ENCODE results near the gene AFDN. TPM values are rescaled to one million over a fixed set of nuclear protein-coding genes. Genes with fewer than 3 reads are reported as not detected.

Gene AFDN
- total RNA-seq, 1 experiment from 2014 or later = 182 TPM

DNA sequence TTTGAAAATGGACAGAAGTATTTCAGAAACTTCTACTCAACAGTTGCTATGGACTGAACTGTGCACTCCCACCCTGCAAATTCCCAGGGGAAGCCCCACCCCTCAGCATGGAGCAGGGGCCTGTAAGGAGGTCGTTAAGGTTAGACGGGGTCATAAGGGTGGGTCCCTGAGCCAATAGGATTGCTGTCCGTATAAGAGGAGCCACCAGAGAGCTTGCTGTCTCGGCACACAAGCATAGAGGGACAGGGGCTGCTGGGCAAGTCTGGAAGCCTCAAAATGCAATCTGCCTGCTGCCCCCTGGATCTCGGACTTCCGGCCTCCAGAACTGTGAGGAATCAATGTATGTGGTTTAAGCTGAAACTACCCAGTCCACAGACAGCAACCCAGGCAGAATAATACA lies 37.4 kb upstream of the AFDN start:
- H3K27ac Mint-ChIP-seq = no peak overlapping the region
- H3K27me3 Mint-ChIP-seq (ENCODE audit: low read depth) = no peaks in the 10 kb centered on the region
- ATAC-seq = peak; percentile 73
- no peak overlapping the region for H3K4me3 Mint-ChIP-seq
- ChIA-PET CTCF (no interaction called here), POLR2A (no interaction called here)
- no peak for DNase-seq (ENCODE audit: low spot score)
- TF ChIP-seq, protein P1, sequence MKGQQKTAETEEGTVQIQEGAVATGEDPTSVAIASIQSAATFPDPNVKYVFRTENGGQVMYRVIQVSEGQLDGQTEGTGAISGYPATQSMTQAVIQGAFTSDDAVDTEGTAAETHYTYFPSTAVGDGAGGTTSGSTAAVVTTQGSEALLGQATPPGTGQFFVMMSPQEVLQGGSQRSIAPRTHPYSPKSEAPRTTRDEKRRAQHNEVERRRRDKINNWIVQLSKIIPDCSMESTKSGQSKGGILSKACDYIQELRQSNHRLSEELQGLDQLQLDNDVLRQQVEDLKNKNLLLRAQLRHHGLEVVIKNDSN (CRISPR knock-in tag; IDR thresholded peaks at IDR 0.05) = no peak
- TF ChIP-seq FOXK1 (CRISPR knock-in tag; IDR thresholded peaks at IDR 0.05) (no peak), CREB1 (CRISPR knock-in tag; IDR thresholded peaks at IDR 0.05) (no peak), ZNF416 (CRISPR knock-in tag; IDR thresholded peaks at IDR 0.05) (no peak), ZNF219 (CRISPR knock-in tag; IDR thresholded peaks at IDR 0.05; ENCODE audit: borderline replicate concordance) (no peak)
- TF ChIP-seq, protein P2, sequence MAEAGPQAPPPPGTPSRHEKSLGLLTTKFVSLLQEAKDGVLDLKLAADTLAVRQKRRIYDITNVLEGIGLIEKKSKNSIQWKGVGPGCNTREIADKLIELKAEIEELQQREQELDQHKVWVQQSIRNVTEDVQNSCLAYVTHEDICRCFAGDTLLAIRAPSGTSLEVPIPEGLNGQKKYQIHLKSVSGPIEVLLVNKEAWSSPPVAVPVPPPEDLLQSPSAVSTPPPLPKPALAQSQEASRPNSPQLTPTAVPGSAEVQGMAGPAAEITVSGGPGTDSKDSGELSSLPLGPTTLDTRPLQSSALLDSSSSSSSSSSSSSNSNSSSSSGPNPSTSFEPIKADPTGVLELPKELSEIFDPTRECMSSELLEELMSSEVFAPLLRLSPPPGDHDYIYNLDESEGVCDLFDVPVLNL (CRISPR knock-in tag; IDR thresholded peaks at IDR 0.05; ENCODE audit: borderline replicate concordance, low read depth) = no peak
- TF ChIP-seq, protein P3, sequence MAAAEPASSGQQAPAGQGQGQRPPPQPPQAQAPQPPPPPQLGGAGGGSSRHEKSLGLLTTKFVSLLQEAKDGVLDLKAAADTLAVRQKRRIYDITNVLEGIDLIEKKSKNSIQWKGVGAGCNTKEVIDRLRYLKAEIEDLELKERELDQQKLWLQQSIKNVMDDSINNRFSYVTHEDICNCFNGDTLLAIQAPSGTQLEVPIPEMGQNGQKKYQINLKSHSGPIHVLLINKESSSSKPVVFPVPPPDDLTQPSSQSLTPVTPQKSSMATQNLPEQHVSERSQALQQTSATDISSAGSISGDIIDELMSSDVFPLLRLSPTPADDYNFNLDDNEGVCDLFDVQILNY (CRISPR knock-in tag; IDR thresholded peaks at IDR 0.05) = no peak
- TF ChIP-seq, protein P4, sequence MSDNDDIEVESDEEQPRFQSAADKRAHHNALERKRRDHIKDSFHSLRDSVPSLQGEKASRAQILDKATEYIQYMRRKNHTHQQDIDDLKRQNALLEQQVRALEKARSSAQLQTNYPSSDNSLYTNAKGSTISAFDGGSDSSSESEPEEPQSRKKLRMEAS (CRISPR knock-in tag; IDR thresholded peaks at IDR 0.05) = no peak
- H3K4me1 Mint-ChIP-seq = peaks cover 5% of the 10 kb centered on the region; the same call in 1 of the 2 replicates
- H3K36me3 Mint-ChIP-seq = no peaks in the 10 kb centered on the region
- H3K9me3 Mint-ChIP-seq = no peaks in the 10 kb centered on the region

DNA sequence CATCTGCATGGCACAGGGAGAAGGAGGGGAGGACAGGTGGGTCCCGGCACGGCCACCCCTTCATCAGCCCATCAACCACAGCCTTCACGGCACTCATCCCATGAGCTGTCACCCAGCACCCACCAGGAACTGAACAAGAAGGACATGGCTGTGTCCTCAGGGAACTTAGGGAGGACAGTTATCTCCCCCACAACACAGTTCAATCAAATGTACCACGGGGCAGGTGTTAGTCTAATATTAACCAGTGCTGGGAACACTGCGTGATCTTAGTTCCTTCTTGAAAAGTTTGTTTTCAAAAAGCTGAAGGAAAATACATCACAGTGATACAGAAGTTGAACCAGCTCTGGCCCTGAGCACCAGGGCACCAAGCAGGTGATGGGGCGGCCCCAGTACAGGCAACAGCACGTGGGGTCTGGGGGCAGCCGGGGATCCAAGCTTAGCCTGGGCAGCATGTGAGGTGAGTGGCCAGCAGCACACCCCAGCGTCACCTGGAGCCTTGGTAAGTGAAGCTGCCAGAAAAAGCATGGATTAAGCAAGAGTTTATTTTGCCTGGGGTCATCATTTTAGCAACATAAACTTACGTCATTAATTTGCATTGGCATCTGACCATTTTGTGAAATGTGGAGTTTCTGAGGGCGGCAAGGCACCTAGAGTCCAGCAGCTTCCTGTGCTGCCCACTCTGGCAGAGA lies 35.5 kb upstream of the AFDN start:
- no peak for ATAC-seq
- Mint-ChIP-seq H3K4me3 (no peak overlapping the region), H3K9me3 (no peaks in the 10 kb centered on the region), H3K4me1 (peaks cover 14% of the 10 kb centered on the region; the same call in 1 of the 2 replicates), H3K27ac (no peak overlapping the region), H3K36me3 (no peaks in the 10 kb centered on the region), H3K27me3 (ENCODE audit: low read depth) (no peaks in the 10 kb centered on the region)
- 0 out of 2 replicates have a peak, but pooled peaks have one; percentile 58 for TF ChIP-seq GABPB1 (CRISPR knock-in tag; IDR thresholded peaks at IDR 0.05)
- TF ChIP-seq SMAD4 (CRISPR knock-in tag; IDR thresholded peaks at IDR 0.05) = no peak
- POLR2A ChIA-PET = no interaction called here
- DNase-seq (ENCODE audit: low spot score) = no peak
- CTCF ChIA-PET = interaction anchor here (0.6 kb wide), 1 partner anchor 83 kb away, joined by 4 read pairs; no protein-coding TSS in a partner anchor

DNA sequence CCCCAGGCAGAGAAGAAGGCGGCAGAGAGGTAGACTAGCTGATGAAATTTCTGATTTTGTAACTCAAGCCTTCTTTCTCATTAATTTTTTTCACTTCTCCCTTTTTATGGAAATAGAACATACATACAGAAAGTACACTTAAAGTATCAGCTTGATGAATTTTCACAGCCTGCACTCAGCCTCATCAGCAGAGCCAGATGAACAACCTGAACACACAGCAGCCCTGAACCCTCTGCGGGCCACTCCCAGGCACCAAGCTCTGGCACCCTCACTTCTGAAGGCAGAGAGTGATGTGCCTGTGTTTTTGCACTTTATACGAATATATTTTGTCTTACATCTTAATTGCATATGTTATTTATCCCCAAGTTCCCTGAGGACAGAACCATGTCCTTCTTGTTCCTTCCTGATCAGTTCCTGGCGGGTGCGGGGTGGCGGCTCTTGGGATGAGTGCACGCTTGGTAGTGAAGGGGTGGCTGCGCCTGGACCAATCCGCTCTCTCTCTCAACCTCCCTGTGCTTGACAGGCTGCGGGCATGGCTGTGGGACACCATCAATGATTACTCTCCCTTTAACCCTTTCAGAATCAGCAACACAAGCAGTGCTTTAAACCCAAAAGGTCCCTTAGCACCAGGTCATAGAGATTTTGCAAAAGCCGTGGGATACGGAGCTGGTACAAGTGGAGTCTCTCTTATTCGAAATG lies 34.8 kb upstream of the AFDN start:
- H3K9me3 Mint-ChIP-seq = no peaks in the 10 kb centered on the region
- H3K4me3 Mint-ChIP-seq = no peak overlapping the region
- no peak overlapping the region for H3K27ac Mint-ChIP-seq
- H3K4me1 Mint-ChIP-seq = peaks cover 14% of the 10 kb centered on the region; the same call in 1 of the 2 replicates
- no peak for ATAC-seq
- ChIA-PET CTCF (no interaction called here), POLR2A (no interaction called here)
- no peak for DNase-seq (ENCODE audit: low spot score)
- no peaks in the 10 kb centered on the region for H3K36me3 Mint-ChIP-seq
- no peaks in the 10 kb centered on the region for H3K27me3 Mint-ChIP-seq (ENCODE audit: low read depth)
- TF ChIP-seq GABPB1 (CRISPR knock-in tag; IDR thresholded peaks at IDR 0.05) (0 out of 2 replicates have a peak, but pooled peaks have one; percentile 1), ZNF416 (CRISPR knock-in tag; IDR thresholded peaks at IDR 0.05) (no peak)
- TF ChIP-seq, protein P5, sequence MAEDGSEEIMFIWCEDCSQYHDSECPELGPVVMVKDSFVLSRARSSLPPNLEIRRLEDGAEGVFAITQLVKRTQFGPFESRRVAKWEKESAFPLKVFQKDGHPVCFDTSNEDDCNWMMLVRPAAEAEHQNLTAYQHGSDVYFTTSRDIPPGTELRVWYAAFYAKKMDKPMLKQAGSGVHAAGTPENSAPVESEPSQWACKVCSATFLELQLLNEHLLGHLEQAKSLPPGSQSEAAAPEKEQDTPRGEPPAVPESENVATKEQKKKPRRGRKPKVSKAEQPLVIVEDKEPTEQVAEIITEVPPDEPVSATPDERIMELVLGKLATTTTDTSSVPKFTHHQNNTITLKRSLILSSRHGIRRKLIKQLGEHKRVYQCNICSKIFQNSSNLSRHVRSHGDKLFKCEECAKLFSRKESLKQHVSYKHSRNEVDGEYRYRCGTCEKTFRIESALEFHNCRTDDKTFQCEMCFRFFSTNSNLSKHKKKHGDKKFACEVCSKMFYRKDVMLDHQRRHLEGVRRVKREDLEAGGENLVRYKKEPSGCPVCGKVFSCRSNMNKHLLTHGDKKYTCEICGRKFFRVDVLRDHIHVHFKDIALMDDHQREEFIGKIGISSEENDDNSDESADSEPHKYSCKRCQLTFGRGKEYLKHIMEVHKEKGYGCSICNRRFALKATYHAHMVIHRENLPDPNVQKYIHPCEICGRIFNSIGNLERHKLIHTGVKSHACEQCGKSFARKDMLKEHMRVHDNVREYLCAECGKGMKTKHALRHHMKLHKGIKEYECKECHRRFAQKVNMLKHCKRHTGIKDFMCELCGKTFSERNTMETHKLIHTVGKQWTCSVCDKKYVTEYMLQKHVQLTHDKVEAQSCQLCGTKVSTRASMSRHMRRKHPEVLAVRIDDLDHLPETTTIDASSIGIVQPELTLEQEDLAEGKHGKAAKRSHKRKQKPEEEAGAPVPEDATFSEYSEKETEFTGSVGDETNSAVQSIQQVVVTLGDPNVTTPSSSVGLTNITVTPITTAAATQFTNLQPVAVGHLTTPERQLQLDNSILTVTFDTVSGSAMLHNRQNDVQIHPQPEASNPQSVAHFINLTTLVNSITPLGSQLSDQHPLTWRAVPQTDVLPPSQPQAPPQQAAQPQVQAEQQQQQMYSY (CRISPR knock-in tag; IDR thresholded peaks at IDR 0.05) = no peak
